ENCODE results near the gene WDFY2.

DNA sequence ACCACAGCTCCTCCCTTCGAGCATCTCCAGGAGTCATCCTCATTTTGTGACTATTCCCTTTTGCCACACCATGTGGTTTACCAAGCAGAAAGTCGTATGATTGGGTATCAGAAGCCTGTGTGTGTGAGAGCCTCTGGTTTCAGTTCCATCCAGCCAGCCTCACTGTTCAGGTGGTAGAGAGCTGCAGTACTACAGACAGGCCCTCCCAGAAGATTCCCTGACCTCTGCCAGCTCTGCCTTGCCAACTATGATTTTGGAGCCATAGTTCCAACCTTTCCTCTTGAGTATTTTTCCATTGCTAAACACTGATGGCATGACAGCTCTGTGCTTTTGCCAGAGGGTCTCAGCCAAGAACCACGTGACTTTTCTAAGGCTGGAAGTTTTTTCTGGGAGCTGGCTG lies 137.2 kb downstream of the WDFY2 start:
- TF ChIP-seq, protein P1, sequence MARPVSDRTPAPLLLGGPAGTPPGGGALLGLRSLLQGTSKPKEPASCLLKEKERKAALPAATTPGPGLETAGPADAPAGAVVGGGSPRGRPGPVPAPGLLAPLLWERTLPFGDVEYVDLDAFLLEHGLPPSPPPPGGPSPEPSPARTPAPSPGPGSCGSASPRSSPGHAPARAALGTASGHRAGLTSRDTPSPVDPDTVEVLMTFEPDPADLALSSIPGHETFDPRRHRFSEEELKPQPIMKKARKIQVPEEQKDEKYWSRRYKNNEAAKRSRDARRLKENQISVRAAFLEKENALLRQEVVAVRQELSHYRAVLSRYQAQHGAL (CRISPR knock-in tag; IDR thresholded peaks at IDR 0.05; ENCODE audit: not compliant biosample characterization): no peak
- TF ChIP-seq ZNF709 (CRISPR knock-in tag; IDR thresholded peaks at IDR 0.05) (no peak), ZNF616 (CRISPR knock-in tag; IDR thresholded peaks at IDR 0.05; ENCODE audit: low read depth) (no peak), ZBTB7A (CRISPR knock-in tag; IDR thresholded peaks at IDR 0.05) (no peak), SIN3A (IDR thresholded peaks at IDR 0.05; ENCODE audit: borderline replicate concordance, low read depth, low read length) (no peak)
- TF ChIP-seq, protein P2, sequence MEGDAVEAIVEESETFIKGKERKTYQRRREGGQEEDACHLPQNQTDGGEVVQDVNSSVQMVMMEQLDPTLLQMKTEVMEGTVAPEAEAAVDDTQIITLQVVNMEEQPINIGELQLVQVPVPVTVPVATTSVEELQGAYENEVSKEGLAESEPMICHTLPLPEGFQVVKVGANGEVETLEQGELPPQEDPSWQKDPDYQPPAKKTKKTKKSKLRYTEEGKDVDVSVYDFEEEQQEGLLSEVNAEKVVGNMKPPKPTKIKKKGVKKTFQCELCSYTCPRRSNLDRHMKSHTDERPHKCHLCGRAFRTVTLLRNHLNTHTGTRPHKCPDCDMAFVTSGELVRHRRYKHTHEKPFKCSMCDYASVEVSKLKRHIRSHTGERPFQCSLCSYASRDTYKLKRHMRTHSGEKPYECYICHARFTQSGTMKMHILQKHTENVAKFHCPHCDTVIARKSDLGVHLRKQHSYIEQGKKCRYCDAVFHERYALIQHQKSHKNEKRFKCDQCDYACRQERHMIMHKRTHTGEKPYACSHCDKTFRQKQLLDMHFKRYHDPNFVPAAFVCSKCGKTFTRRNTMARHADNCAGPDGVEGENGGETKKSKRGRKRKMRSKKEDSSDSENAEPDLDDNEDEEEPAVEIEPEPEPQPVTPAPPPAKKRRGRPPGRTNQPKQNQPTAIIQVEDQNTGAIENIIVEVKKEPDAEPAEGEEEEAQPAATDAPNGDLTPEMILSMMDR (CRISPR knock-in tag; IDR thresholded peaks at IDR 0.05): no peak

All from HepG2 (cell line).